MM.1S (cell line): ENCODE data around the gene HSPA1A.
"Not testable (repeated sequence)": the region's sequence is repeated elsewhere in the genome, so short reads cannot be mapped to it uniquely, and the experiment has no call there.

Experiments
- DNase-seq: peaks from one replicate; pipeline ENCODE4 v3.0.0-alpha.2; 2015
- H2AFZ ChIP-seq: fragments of 300-600 bp; sonication (generic); 2 replicates; pipeline ENCODE4 v1.6.0; 2016; ENCODE audit warnings: antibody characterized with exemption, low read length
- H3F3A ChIP-seq: fragments of 300-600 bp; sonication (generic); 2 replicates; pipeline ENCODE4 v1.6.1; 2016; ENCODE audit warnings: mild to moderate bottlenecking, antibody characterized with exemption, low read length, moderate library complexity, mixed read lengths; ENCODE audit not compliant: insufficient read depth
- H3K27ac ChIP-seq: fragments of 300-600 bp; sonication (generic); 2 replicates; pipeline ENCODE4 v1.5.1; 2016; ENCODE audit warnings: mild to moderate bottlenecking, low read length
- H3K27me3 ChIP-seq: fragments of 300-600 bp; sonication (generic); replicated peaks from 2 replicates; pipeline ENCODE4 v1.6.0; 2016; ENCODE audit warnings: low read length; ENCODE audit not compliant: insufficient read depth
- H3K36me3 ChIP-seq: fragments of 300-600 bp; sonication (generic); replicated peaks from 2 replicates; pipeline ENCODE4 v1.6.1; 2016; ENCODE audit warnings: mild to moderate bottlenecking, low read length, mixed read lengths; ENCODE audit not compliant: insufficient read depth
- H3K4me1 ChIP-seq: fragments of 300-600 bp; sonication (generic); 2 replicates; pipeline ENCODE4 v1.6.1; 2016; ENCODE audit warnings: low read length, mixed read lengths
- H3K4me2 ChIP-seq: fragments of 300-600 bp; sonication (generic); 2 replicates; pipeline ENCODE4 v1.6.0; 2016; ENCODE audit warnings: low read depth, low read length
- H3K4me3 ChIP-seq: fragments of 300-600 bp; sonication (generic); 2 replicates; pipeline ENCODE4 v1.5.1; 2016; ENCODE audit warnings: low read length, mixed read lengths
- H3K79me2 ChIP-seq: fragments of 300-600 bp; sonication (generic); 2 replicates; pipeline ENCODE4 v1.6.1; 2016; ENCODE audit warnings: mixed run types, low read length, mixed read lengths
- H3K9ac ChIP-seq: fragments of 300-600 bp; sonication (generic); 2 replicates; pipeline ENCODE4 v1.6.1; 2016; ENCODE audit warnings: low read length, mixed read lengths
- H3K9me2 ChIP-seq: fragments of 300-600 bp; sonication (generic); replicated peaks from 2 replicates; pipeline ENCODE4 v1.6.1; 2016; ENCODE audit warnings: mild to moderate bottlenecking, low read length, mixed read lengths; ENCODE audit not compliant: insufficient read depth
- H3K9me3 ChIP-seq: fragments of 300-600 bp; sonication (generic); replicated peaks from 2 replicates; pipeline ENCODE4 v1.6.1; 2016; ENCODE audit warnings: mild to moderate bottlenecking, low read length, mixed read lengths; ENCODE audit not compliant: insufficient read depth
- H4K20me1 ChIP-seq: fragments of 300-600 bp; sonication (generic); 2 replicates; pipeline ENCODE4 v1.6.1; 2016; ENCODE audit warnings: mild to moderate bottlenecking, low read length, moderate library complexity, mixed read lengths; ENCODE audit not compliant: insufficient read depth
- EZH2 ChIP-seq: fragments of 300-600 bp; sonication (generic); optimal IDR thresholded peaks from 2 replicates; pipeline ENCODE3; 2017; ENCODE audit warnings: low read depth, mild to moderate bottlenecking, antibody characterized with exemption, low read length, mixed read lengths
- EZH2phosphoT487 ChIP-seq: fragments of 300-600 bp; sonication (generic); IDR thresholded peaks from 2 replicates; pipeline ENCODE4 v1.6.1; 2018; ENCODE audit warnings: antibody characterized with exemption, low read length
- TF ChIP-seq, protein P1 (sequence below): fragments of 300-600 bp; sonication (generic); IDR thresholded peaks from 2 replicates; pipeline ENCODE4 v1.5.1; 2016; ENCODE audit warnings: antibody characterized with exemption, low read length, mixed read lengths

Gene HSPA1A

GRCh38 chr6:31796993-31797385, 18.4 kb upstream of the HSPA1A start:
- Histone ChIP-seq H3K27ac (peak overlapping the region; percentile 5; the same call in 1 of the 2 replicates), H3K79me2 (peaks cover 40% of the 10 kb centered on the region), H3K36me3 (no peaks in the 10 kb centered on the region), H3K9ac (no peak overlapping the region), H3K27me3 (no peaks in the 10 kb centered on the region), H3K9me3 (no peaks in the 10 kb centered on the region), H3K9me2 (no peaks in the 10 kb centered on the region), H3K4me3 (no peak overlapping the region), H3K4me1 (peaks cover 7% of the 10 kb centered on the region), H3K4me2 (no peak overlapping the region), H3F3A (peaks cover 21% of the 10 kb centered on the region), H4K20me1 (no peaks in the 10 kb centered on the region), H2AFZ (no peak overlapping the region)
- no peak for DNase-seq
- TF ChIP-seq EZH2phosphoT487 (no peak), EZH2 (no peak)
- TF ChIP-seq, protein P1, sequence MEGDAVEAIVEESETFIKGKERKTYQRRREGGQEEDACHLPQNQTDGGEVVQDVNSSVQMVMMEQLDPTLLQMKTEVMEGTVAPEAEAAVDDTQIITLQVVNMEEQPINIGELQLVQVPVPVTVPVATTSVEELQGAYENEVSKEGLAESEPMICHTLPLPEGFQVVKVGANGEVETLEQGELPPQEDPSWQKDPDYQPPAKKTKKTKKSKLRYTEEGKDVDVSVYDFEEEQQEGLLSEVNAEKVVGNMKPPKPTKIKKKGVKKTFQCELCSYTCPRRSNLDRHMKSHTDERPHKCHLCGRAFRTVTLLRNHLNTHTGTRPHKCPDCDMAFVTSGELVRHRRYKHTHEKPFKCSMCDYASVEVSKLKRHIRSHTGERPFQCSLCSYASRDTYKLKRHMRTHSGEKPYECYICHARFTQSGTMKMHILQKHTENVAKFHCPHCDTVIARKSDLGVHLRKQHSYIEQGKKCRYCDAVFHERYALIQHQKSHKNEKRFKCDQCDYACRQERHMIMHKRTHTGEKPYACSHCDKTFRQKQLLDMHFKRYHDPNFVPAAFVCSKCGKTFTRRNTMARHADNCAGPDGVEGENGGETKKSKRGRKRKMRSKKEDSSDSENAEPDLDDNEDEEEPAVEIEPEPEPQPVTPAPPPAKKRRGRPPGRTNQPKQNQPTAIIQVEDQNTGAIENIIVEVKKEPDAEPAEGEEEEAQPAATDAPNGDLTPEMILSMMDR, result no peak

DNA sequence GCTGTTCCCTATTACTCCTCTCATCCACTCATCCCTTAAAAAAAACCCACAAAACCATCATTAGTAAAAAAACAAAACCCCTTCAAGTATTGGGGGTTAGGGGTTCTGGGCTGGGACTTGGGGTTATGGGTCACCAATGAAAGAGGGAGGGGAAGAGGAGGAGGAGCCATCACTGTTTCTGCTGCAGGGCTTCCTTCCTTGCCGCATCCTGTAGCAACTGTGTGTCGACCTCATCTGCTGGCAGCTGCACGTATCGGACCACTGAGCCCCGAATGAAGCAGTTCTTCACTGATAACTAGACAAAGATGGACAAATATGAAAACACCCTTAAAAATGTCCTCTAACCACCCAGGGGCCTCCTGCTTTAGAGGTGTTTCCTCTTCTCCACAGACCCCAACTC, 17.8 kb upstream of the HSPA1A start:
- Histone ChIP-seq H3K9ac (no peak overlapping the region), H3K4me2 (no peak overlapping the region), H3K4me1 (peaks cover 7% of the 10 kb centered on the region), H3K27ac (no peak overlapping the region), H3K79me2 (peaks cover 34% of the 10 kb centered on the region), H4K20me1 (no peaks in the 10 kb centered on the region), H3K36me3 (no peaks in the 10 kb centered on the region), H3F3A (peaks cover 16% of the 10 kb centered on the region), H3K27me3 (no peaks in the 10 kb centered on the region), H2AFZ (no peak overlapping the region), H3K4me3 (no peak overlapping the region), H3K9me3 (no peaks in the 10 kb centered on the region), H3K9me2 (no peaks in the 10 kb centered on the region)
- TF ChIP-seq EZH2phosphoT487, result no peak
- TF ChIP-seq EZH2, result no peak
- TF ChIP-seq, protein P1, result no peak
- DNase-seq, result no peak

DNA sequence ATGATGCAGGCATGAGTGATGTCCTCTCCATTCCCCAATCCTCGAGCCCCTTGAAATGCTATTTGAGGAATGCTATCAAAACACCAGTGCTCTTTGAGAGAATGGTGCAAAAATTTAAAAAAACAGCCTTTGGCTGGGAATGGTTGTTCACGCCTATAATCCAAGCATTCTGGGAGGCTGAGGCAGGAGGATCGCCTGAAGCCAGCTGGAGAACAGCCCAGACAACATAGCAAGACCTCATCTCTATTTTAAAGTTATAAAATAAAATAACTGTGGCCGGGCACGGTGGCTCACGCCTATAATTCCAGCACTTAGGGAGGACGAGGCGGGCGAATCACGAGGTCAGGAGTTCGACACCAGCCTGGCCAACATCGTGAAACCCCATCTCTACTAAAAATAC, 15.6 kb upstream of the HSPA1A start:
- Histone ChIP-seq H2AFZ (no peak overlapping the region), H3K4me3 (no peak overlapping the region), H3K36me3 (no peaks in the 10 kb centered on the region), H3K4me2 (no peak overlapping the region), H3K79me2 (peaks cover 29% of the 10 kb centered on the region), H3K9ac (no peak overlapping the region), H3K4me1 (no peaks in the 10 kb centered on the region), H3F3A (peaks cover 11% of the 10 kb centered on the region), H3K27ac (no peak overlapping the region), H3K9me3 (no peaks in the 10 kb centered on the region), H3K9me2 (no peaks in the 10 kb centered on the region), H3K27me3 (no peaks in the 10 kb centered on the region), H4K20me1 (no peaks in the 10 kb centered on the region)
- no peak for DNase-seq
- TF ChIP-seq, protein P1, result no peak
- TF ChIP-seq EZH2 (no peak), EZH2phosphoT487 (no peak)

DNA sequence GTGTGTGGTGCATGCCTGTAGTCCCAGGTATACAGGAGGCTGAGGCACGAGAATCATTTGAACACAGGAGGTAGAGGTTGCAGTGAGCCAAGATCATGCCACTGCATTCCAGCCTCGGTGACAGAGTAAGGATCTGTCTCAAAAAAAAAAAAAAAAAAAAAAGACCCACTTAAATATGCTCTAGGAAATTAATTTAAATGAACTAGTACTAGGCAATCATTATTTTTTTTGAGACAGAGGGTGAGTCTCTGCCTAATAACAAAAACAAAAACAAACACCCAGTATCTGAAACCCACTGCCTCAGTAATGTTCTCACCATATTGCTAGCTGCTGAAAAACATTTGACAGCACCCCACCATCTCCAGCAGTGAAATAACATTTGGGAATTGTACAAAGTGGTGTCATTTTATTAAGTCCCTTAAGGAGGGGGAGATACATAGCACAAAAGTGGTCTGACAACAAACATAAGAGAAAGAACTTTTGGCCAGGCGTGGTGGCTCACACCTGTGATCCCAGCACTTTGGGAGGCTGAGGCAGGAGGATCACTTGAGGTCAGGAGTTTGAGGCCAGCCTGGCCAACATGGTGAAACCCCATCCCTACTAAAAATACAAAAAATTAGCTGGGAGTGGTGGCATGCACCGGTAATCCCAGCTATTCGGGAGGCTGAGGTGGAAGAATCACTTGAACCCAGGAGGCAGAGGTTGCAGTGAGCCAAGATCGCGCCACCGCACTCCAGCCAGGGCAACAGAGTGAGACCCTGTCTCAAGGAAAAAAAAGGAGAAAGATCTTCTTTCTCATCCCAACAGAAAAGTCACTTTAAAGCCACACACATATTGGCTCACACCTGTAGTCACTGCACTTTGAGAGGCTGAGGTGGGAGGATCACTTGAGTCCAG, 14.1 kb upstream of the HSPA1A start:
- not testable (repeated sequence) for H3K4me2 ChIP-seq, H3K9me2 ChIP-seq, H3K4me3 ChIP-seq, DNase-seq, H3K9ac ChIP-seq, H2AFZ ChIP-seq, H3K27ac ChIP-seq, H4K20me1 ChIP-seq, H3K36me3 ChIP-seq, H3K4me1 ChIP-seq, H3K27me3 ChIP-seq, H3K9me3 ChIP-seq
- peaks cover 36% of the 10 kb centered on the region for H3K79me2 ChIP-seq
- H3F3A ChIP-seq, result peaks cover 11% of the 10 kb centered on the region
